Fibroblast of villous mesenchyme (primary cell): ENCODE results near the gene ERICH2. TPM values are rescaled to one million over a fixed set of nuclear protein-coding genes. Genes with fewer than 3 reads are reported as not detected.
"Not testable (repeated sequence)": the region's sequence is repeated elsewhere in the genome, so short reads cannot be mapped to it uniquely, and the experiment has no call there.

Experiments used
- DNase-seq: peaks from one replicate; pipeline ENCODE4 v3.0.0-alpha.2; 2010; ENCODE audit warnings: low read depth
- H3K4me3 ChIP-seq: 2 replicates; pipeline ENCODE4 v1.5.1; 2011; ENCODE audit warnings: low read depth, mild to moderate bottlenecking, low read length
- total RNA-seq: library from RNA; depleted of rRNA; stranded (reverse); fragments of >200 nt; gene quantifications from 2 replicates; pipeline ENCODE4 v1.2.3, GENCODE V29; 2012
- TF ChIP-seq, protein P1 (sequence below): IDR thresholded peaks from 2 replicates; pipeline ENCODE4 v1.5.1; 2012; ENCODE audit warnings: low read depth, mild to moderate bottlenecking, low read length; ENCODE audit not compliant: insufficient read depth

Gene ERICH2, protein sequence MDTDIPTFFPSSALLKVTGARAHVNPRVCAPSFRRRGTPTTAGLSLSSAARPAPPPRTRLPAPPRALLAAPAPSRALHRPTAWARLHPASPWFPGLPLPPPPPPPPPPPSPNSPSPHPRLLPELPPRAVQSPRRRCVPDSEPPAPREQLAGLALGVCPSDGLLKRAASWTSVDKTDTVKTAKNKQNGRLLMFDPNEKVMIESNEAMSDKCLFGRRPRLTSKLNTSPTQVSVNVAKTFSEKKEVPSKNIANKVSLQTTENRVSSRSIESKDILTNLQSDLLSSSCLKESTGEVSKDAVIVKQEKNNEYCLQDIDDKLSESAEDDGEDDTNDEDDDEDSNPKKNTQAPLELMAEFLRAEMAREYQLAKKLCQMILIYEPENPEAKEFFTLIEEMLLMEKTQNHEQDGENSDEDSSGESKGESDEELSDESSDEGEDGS
- not detected in 2 replicates for total RNA-seq

DNA sequence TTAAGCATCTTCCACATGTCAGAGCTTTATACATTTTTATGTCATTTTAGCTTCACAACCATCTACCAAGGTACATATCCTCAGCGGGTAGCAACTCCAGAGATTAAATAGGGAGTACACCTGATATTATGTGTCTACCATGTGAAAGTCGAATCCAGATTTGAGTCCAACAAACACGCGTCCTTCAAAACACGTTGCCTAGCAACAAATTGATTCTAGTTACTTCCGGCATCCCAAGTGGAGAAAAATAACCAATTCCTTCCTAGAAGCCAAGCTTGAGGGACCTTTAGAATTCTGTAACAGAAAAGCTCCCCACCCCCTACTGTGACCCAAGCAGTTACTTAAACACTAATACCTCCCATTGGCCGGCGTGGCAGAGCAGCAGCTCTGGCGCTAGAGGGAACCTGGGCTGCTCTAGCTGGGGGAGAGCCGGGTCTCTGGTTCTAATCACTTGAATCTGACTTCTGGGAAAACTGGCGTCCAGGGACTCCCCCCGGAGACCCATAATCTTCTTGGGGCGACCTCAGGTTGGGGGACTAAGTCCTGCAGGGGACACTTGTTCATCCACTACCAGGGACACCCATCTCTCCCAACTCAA is at the start of gene ERICH2:
Gene ERICH2 (plus strand): TSS at position 371 of the 598 bp plus-strand sequence. CDS start 304 bp downstream, outside the sequence.
- H3K4me3 ChIP-seq: peak within 1 kb of the TSS; percentile 77
- TF ChIP-seq, protein P1, sequence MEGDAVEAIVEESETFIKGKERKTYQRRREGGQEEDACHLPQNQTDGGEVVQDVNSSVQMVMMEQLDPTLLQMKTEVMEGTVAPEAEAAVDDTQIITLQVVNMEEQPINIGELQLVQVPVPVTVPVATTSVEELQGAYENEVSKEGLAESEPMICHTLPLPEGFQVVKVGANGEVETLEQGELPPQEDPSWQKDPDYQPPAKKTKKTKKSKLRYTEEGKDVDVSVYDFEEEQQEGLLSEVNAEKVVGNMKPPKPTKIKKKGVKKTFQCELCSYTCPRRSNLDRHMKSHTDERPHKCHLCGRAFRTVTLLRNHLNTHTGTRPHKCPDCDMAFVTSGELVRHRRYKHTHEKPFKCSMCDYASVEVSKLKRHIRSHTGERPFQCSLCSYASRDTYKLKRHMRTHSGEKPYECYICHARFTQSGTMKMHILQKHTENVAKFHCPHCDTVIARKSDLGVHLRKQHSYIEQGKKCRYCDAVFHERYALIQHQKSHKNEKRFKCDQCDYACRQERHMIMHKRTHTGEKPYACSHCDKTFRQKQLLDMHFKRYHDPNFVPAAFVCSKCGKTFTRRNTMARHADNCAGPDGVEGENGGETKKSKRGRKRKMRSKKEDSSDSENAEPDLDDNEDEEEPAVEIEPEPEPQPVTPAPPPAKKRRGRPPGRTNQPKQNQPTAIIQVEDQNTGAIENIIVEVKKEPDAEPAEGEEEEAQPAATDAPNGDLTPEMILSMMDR: peak; percentile 24
- peak; percentile 45 for DNase-seq

DNA sequence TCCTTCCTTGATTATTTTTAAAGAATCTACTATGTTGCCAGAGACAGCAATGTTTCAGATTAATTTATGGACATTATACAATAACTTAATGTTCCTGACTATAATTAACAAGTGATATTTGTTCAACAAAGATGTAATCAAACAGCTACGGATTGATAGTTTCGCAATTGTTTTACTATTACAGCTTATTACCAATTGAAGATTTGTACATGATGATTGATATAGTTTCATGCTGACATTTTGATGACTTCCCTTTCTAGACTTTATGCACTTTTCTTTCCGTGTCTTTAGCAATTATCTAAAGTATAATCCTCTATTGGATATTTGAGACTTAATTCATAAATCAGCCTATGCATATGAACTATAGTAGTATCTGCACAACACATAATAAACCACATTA is 48.5 kb upstream of the ERICH2 start:
- TF ChIP-seq, protein P1: no peak
- DNase-seq: no peak

DNA sequence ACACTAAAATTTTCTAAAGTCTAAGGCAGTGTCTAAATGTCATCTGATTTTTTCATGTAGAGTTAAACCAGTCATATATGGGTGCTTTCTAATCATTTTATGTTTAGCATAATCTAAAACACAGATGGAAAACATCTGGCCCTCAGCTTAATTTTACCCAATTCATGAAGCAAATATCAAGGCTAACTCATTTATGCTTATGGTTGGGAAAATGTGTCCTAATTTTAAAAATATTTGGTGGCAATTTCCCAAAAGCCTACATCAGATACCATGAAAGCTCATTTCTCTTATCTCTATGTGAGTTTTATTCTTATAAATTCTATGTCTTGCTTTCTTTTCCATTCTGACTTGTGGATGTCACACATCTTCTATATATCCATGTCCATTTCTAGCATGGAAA is 47.9 kb upstream of the ERICH2 start:
- TF ChIP-seq, protein P1: no peak
- H3K4me3 ChIP-seq: no peak overlapping the region
- no peak for DNase-seq

More for the DNA sequence above, 48.5 kb upstream of the ERICH2 start:
- H3K4me3 ChIP-seq: no peak overlapping the region

DNA sequence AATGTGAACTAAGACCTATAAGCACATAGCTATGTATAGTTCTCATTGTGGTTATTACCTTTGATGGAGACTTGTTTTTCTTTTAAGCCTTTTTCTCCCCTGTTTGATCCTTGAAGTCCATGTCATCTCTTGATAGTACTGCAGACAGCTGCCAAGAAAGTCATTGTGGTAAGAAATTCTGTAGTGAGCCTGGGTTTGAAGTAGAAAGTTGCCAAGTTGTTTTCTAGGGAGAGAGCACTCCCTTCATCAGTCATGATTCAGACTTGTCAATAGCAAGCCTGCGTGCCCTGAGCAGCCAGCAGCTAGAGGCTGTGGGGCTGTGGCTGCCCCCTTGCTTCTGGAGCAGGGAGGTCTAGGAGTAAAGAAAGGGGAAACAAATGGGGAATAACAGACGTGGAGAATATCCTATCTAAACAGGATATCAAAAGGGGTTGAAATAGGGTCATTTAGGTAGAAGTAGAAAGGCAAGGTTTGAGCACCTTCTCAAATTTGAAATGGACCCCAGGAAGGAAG is 46.7 kb upstream of the ERICH2 start:
- TF ChIP-seq, protein P1: no peak
- DNase-seq: no peak
- H3K4me3 ChIP-seq: no peak overlapping the region

DNA sequence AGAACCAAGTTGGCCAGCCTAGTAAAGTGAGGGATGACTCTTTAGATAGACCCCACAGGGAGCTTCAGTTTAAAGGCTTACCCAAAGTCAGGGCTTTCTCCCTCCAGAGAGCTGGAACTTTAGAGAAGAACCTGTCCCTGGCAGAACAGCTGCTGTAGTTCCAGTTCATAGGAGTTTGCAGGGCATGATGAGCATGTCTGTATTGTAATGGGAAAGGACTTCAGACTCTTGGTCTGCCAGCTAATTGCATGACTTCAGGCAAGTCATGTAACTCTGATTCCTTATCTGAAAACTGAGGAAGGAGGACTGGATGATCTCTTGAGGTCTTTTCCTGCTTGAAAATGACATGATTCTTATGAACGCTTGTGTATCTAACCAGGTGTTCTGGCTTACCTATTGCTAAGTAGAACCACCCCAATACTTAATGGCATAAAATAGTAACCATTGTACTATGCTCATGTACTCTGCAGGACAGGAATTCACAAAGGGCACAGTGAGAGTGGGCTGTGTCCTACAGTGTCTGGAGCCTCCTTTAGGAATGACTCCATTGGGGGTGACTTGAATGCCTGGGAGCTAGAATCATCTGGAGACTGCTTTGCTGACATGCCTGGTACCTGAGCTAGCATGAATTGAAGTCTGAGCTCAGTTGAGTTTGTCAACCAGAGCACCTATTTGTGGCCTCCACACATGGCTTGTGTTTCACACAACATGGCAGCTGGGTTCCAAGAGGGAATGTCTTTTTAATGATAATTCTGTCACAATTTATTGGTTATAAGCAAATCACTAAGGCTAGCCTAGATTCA is 36.2 kb upstream of the ERICH2 start:
- H3K4me3 ChIP-seq: no peak overlapping the region
- no peak for DNase-seq
- TF ChIP-seq, protein P1: no peak

DNA sequence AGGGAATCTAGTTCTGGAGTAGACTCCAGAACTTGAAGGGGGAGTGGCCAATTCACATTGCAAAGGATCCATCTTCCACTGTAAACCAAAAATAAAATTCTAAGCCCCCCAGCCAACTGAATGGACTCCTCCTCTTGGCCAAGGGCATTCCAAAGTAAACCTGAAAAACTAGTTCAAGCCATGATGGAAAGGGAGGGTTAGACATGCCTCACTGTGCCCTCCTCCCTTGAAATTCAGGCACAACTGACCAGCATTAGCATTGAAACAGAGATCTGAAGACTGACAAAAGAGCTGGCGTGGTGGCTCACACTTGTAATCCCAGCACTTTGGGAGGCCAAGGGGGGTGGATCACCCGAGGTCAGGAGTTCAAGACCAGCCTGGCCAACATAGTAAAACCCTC is 35.6 kb upstream of the ERICH2 start:
- H3K4me3 ChIP-seq, DNase-seq: not testable (repeated sequence)
